HG02870 (cell line): ENCODE data around the gene SLC39A5.
"Not testable (repeated sequence)": the region's sequence is repeated elsewhere in the genome, so short reads cannot be mapped to it uniquely, and the experiment has no call there.

Source experiments
- ATAC-seq: cut with Tn5 transposase; IDR thresholded peaks from one replicate; pipeline ENCODE4 v1.9.1; 2021; ENCODE audit warnings: mild to moderate bottlenecking, moderate library complexity; ENCODE audit not compliant: unreplicated experiment

The SLC39A5 gene

GRCh38 chr12:56229916-56230431, at the start of gene SLC39A5:
TSS of gene SLC39A5 (plus strand) at chr12:56230051. CDS start at chr12:56231275, 1,224 bp downstream.
- ATAC-seq = no peak

GRCh38 chr12:56186957-56187356, 42.9 kb upstream of the SLC39A5 start:
- no peak for ATAC-seq

- no peak for ATAC-seq
These were observed 41.6 kb upstream of the SLC39A5 start for GRCh38 chr12:56188131-56188777.

GRCh38 chr12:56188778-56189098, 41.1 kb upstream of the SLC39A5 start:
- no peak for ATAC-seq

GRCh38 chr12:56189099-56189917, 40.5 kb upstream of the SLC39A5 start, which contains the start of gene SMARCC2:
TSS of gene SMARCC2 (minus strand) at chr12:56189483. CDS start at chr12:56189461, 22 bp downstream.
- ATAC-seq = peak; percentile 54

- peak; percentile 36 for ATAC-seq
These were observed 39.7 kb upstream of the SLC39A5 start for GRCh38 chr12:56189918-56190694.

- ATAC-seq = no peak
These were observed 39.1 kb upstream of the SLC39A5 start for GRCh38 chr12:56190695-56191155.

GRCh38 chr12:56192582-56192981, 37.3 kb upstream of the SLC39A5 start:
- ATAC-seq = no peak

GRCh38 chr12:56193025-56193578, 36.7 kb upstream of the SLC39A5 start:
- no peak for ATAC-seq

- ATAC-seq = not testable (repeated sequence)
These were observed 32.9 kb upstream of the SLC39A5 start for GRCh38 chr12:56196818-56197550.

GRCh38 chr12:56197921-56198635, 31.8 kb upstream of the SLC39A5 start:
- ATAC-seq = no peak

- no peak for ATAC-seq
These were observed 31.0 kb upstream of the SLC39A5 start for GRCh38 chr12:56198836-56199235.

- no peak for ATAC-seq
These were observed 27.5 kb upstream of the SLC39A5 start for GRCh38 chr12:56202366-56202765.

- ATAC-seq = no peak
These were observed 27.0 kb upstream of the SLC39A5 start for GRCh38 chr12:56202838-56203237.

- ATAC-seq = no peak
These were observed 25.6 kb upstream of the SLC39A5 start for GRCh38 chr12:56204275-56204674.

- ATAC-seq = no peak
These were observed 24.4 kb upstream of the SLC39A5 start for GRCh38 chr12:56205445-56205844.

GRCh38 chr12:56206452-56207166, 23.2 kb upstream of the SLC39A5 start:
- ATAC-seq = no peak

GRCh38 chr12:56208006-56208405, 21.8 kb upstream of the SLC39A5 start:
- ATAC-seq = no peak

GRCh38 chr12:56212361-56212760, 17.5 kb upstream of the SLC39A5 start:
- no peak for ATAC-seq
